Upper lobe of right lung (tissue), 1 donor: Measurements from ENCODE around the gene P2RX6. TPM values are rescaled to one million over a fixed set of nuclear protein-coding genes. Genes with fewer than 3 reads are reported as not detected.

Source experiments
- ATAC-seq: fragments of 200-7000 bp; cut with Tn5 transposase; one replicate; pipeline ENCODE4 v1.9.1; 2020; ENCODE audit warnings: mild to moderate bottlenecking, moderate library complexity
- DNase-seq: peaks from one replicate; pipeline ENCODE4 v3.0.0-alpha.2; 2020
- H3K27ac ChIP-seq: fragments of 200-600 bp; one replicate; pipeline ENCODE4 v1.8.0; 2022
- H3K27me3 ChIP-seq: fragments of 200-600 bp; one replicate; pipeline ENCODE4 v1.8.0; 2022; ENCODE audit warnings: mild to moderate bottlenecking
- H3K36me3 ChIP-seq: fragments of 200-600 bp; one replicate; pipeline ENCODE4 v1.8.0; 2022
- H3K4me1 ChIP-seq: fragments of 200-600 bp; one replicate; pipeline ENCODE4 v1.8.0; 2022
- H3K4me3 ChIP-seq: fragments of 200-600 bp; one replicate; pipeline ENCODE4 v1.8.0; 2022; ENCODE audit warnings: mild to moderate bottlenecking
- H3K9me3 ChIP-seq: fragments of 200-600 bp; one replicate; pipeline ENCODE4 v1.8.0; 2022
- intact Hi-C: fragments of 100-400 bp; cut with DNase I; formaldehyde crosslinking; loops from one replicate; pipeline ENCODE4 v1.11.0; 2022
- total RNA-seq: library from RNA; stranded (reverse); fragmentation: NEBNext Ultra II Directional; extraction: Animal tissue kit (Norgen Biotek cat#: 25700); gene quantifications from one replicate; pipeline ENCODE4 v1.2.1, GENCODE V29; 2021
- TF ChIP-seq, protein P1 (sequence below): fragments of 200-600 bp; IDR thresholded peaks from one replicate; pipeline ENCODE4 v1.8.0; 2022; ENCODE audit warnings: antibody characterized with exemption
- donor health status: DM: no; HTN: yes; CAD: no; lungs with severe emphysema.

P2RX6 gene
- total RNA-seq, 1 donor from 2014 or later, result 2.2 TPM

DNA sequence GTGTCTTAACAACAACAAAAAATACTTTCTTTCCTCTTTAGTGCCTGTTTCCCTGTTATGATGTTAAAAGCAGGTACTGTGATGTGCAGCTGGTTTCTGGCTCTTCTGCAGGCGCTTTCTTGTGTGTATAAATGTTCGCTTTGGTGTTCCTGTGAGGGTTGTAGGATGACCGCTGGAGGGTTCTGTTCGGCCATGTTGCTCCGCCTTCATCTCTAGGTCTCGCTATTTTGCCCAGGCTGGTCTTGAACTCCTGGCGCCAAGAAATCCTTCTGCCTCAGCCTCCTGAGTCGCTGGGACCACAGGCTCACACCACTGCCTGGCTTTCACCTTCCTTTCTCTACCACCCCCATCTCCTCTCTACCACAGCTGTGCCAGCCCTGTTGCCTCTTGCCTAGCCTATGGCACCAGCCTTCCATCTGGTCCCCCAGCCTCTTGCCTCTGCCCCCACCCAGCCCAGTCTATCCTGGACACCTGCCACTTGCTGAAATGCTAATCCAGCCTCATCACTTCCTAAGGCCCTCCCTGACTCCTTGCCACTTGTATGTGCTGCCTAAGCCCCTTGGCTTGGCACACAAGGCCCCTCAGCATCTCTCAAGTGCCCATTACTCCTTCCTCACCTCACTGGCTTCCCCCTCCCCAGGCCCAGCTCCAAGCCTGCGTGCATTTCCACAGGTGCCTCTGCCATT lies 36.3 kb downstream of the P2RX6 start:
- no peaks in the 10 kb centered on the region for H3K9me3 ChIP-seq
- no peak for DNase-seq
- no peak overlapping the region for H3K4me3 ChIP-seq
- ATAC-seq, result no peak
- H3K27me3 ChIP-seq, result no peaks in the 10 kb centered on the region
- TF ChIP-seq, protein P1, sequence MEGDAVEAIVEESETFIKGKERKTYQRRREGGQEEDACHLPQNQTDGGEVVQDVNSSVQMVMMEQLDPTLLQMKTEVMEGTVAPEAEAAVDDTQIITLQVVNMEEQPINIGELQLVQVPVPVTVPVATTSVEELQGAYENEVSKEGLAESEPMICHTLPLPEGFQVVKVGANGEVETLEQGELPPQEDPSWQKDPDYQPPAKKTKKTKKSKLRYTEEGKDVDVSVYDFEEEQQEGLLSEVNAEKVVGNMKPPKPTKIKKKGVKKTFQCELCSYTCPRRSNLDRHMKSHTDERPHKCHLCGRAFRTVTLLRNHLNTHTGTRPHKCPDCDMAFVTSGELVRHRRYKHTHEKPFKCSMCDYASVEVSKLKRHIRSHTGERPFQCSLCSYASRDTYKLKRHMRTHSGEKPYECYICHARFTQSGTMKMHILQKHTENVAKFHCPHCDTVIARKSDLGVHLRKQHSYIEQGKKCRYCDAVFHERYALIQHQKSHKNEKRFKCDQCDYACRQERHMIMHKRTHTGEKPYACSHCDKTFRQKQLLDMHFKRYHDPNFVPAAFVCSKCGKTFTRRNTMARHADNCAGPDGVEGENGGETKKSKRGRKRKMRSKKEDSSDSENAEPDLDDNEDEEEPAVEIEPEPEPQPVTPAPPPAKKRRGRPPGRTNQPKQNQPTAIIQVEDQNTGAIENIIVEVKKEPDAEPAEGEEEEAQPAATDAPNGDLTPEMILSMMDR, result no peak
- H3K36me3 ChIP-seq, result no peaks in the 10 kb centered on the region
- intact Hi-C loops, result no loop called here
- no peaks in the 10 kb centered on the region for H3K4me1 ChIP-seq
- no peak overlapping the region for H3K27ac ChIP-seq

GRCh38 chr22:21051831-21052400 lies 37.0 kb downstream of the P2RX6 start:
- intact Hi-C loops, result no loop called here
- H3K36me3 ChIP-seq, result no peaks in the 10 kb centered on the region
- no peak overlapping the region for H3K4me3 ChIP-seq
- no peaks in the 10 kb centered on the region for H3K4me1 ChIP-seq
- no peaks in the 10 kb centered on the region for H3K9me3 ChIP-seq
- H3K27ac ChIP-seq, result no peak overlapping the region
- DNase-seq (no peak), ATAC-seq (no peak)
- TF ChIP-seq, protein P1, result no peak
- no peaks in the 10 kb centered on the region for H3K27me3 ChIP-seq

- TF ChIP-seq, protein P1, result no peak
- no peak overlapping the region for H3K4me3 ChIP-seq
- no peaks in the 10 kb centered on the region for H3K9me3 ChIP-seq
- H3K27me3 ChIP-seq, result no peaks in the 10 kb centered on the region
- no peaks in the 10 kb centered on the region for H3K36me3 ChIP-seq
- intact Hi-C loops, result no loop called here
- ATAC-seq, result no peak
- H3K4me1 ChIP-seq, result no peaks in the 10 kb centered on the region
- H3K27ac ChIP-seq, result no peak overlapping the region
- DNase-seq, result no peak
Measured at GRCh38 chr22:21052715-21053459, 37.9 kb downstream of the P2RX6 start.

DNA sequence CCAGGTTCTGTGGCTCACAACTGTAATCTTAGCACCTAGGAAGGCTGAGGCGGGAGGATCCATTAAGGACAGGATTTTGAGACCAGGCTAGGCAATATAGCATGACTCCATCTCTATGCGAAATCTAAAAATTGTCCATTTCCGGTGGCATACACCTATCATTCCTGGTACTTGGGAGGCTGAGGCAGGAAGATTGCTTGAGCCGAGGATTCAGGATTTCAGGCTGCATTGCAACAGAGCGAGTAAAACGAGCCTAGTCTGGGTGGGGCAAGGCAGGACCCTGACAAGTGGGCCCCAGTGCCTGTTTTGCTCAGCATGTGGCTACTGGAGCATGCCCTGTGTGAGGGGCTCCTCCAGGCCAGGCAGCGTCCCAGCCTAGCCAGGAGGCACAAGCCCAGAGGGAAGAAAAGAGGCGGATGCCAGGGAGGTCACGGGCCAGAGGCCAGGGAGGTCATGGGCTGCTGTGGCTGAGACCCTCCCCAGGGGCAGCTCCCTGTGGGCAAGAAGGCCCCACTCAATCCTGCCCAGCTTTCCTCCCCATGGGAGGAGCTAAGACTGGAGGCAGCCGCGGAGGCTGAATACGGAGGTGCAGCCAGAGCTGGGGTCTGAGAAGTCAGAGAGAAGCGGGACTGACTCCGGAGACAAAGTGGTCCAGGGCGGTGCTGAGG lies 39.2 kb downstream of the P2RX6 start:
- H3K9me3 ChIP-seq, result no peaks in the 10 kb centered on the region
- no peak overlapping the region for H3K4me3 ChIP-seq
- no peaks in the 10 kb centered on the region for H3K4me1 ChIP-seq
- DNase-seq, result no peak
- no peaks in the 10 kb centered on the region for H3K36me3 ChIP-seq
- no peak for ATAC-seq
- intact Hi-C loops, result no loop called here
- no peaks in the 10 kb centered on the region for H3K27me3 ChIP-seq
- no peak overlapping the region for H3K27ac ChIP-seq
- TF ChIP-seq, protein P1, result no peak

- TF ChIP-seq, protein P1, result no peak
- Histone ChIP-seq H3K36me3 (no peaks in the 10 kb centered on the region), H3K9me3 (no peaks in the 10 kb centered on the region), H3K4me3 (no peak overlapping the region), H3K27ac (no peak overlapping the region), H3K27me3 (no peaks in the 10 kb centered on the region), H3K4me1 (no peaks in the 10 kb centered on the region)
- DNase-seq (no peak), ATAC-seq (no peak)
- intact Hi-C loops, result no loop called here
Measured at GRCh38 chr22:21054714-21055563, 40.0 kb downstream of the P2RX6 start.
